Effector CD4-positive, alpha-beta T cell (primary cell): ENCODE measurements around the gene ZNF346.

Source experiments
- DNase-seq: peaks from one replicate; pipeline ENCODE4 v3.0.0-alpha.2; 2020

Gene ZNF346

DNA sequence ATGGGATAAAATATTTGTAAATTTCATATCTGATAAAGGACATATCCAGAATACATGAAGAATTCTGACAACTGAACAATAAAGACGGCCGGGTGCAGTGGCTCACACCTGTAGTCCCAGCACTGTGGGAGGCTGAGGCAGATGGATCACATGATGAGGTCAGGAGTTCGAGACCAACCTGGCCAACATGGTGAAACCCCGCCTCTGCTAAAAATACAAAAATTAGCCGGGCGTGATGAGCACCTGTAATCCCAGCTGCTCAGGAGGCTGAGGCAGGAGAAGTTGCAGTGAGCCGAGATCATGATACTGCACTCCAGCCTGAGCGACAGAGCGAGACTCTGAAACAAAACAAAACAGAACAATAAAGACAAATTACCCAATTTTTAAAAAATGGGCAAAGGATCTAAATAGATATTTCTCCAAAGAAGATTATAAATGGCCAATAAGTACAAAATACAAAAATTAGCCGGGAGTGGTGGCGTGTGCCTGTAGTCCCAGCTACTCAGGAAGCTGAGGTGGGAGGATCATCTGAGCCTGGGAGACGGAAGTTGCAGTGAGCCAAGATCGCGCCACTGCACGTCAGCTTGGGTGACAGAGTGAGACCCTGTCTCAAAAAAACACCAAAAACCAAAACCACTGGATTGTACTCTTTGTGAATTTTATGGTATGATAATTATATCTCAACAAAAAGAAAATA is 101.4 kb downstream of the ZNF346 start:
- DNase-seq = no peak

DNA sequence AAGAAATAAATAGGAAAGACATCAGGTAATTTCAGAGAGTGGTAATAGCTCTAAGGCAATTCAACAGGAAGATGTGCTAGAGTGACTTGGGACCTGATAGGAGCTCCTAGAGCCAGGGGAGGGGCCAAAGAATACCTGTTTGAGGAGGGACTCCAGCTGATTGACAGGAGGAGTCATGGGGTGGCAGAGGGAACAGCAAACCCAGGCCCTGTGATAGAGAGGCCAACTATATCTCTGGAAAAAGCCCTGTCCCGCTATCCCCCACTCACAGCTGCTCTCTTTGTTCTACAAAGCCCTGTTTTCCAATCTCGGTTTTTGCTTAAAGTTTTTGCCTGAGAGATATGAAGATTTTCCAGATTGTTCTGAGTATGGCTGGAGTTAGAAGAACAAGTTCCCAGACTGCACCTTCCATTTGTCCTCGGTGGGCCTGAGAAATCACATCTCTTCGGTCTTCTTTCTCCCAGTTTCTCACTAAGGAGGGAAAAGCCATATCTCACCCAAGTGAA is 102.0 kb downstream of the ZNF346 start:
- DNase-seq = no peak

DNA sequence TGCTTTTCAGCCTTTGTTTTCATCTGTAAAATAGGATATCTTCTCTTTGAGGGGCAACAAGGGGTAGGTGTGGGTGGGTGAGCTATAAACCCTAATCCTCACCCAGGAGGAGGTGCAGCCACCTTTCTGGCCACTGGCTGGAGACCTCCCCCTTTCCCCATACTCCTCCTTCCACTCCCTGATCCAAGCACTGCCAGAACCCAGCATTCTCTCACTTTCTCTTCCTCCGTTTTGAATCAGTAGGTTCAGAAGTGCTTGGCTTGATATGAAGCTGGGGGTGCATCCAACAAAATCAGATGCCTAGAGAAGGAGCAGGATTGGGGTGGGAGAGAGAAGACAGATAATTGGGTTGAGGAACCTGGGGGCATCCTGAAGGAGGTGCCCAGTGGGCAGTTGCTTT is 104.3 kb downstream of the ZNF346 start:
- DNase-seq = no peak

DNA sequence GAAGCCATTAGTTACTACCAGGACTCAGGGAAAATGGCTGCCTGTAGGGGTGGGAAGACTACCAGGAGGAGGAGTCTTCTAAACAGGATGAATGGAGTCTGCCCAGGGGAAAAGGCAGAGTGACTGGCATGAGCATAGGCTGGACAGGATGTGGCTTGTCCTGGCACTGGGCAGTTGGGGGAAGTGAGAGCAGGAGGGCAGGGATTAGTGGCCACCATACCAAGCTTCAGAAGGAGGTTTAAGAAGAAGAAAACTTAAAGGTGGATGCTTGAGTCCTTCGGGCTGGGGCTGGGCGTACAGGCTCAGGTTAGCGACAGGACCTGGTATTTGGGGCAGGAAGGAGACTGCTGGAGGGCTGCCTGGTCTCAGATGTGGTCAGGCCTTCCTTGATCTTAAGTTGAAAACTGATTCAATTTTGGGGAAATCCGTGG is 106.1 kb downstream of the ZNF346 start:
- no peak for DNase-seq

DNA sequence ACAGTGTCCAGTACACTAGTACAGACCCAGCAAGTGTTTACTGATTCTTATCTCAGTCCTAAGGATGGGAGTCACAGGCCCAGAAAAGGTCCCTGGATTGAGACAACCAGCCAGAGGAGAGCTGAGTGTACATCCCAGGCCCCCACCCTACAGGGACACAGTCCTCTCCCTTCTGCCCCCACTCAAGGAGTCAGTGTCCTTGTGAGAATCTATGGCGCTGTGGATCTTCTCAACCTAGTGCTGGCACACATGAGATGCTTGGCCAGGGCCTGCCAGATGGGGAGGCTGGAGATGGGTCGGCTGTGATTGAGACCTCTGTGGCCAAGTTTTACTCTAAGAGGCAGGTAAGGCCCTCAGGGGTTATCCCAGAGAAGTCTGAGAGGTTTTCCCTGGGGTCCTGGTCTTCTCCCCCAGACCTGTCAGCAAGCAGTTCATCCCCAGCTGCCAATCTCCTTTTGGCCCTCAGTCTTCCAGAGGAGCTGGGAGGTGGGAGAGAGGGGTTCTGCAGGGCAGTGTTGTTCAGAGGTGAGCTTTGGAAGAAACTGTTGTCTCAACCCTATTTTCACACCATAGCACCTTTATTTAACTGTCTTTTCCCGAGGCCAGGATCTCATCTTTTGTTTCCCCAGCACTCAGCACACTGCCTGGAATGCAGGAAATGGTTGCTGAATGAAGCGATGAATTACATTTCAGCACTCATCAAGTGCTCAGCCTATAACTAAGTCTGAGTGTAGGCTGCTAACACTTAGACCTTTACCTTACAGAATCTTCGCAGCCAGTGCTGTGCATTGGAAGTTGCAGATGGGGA is 107.9 kb downstream of the ZNF346 start:
- no peak for DNase-seq
